ENCODE data around the gene MICAL2. TPM values are rescaled to one million over a fixed set of nuclear protein-coding genes. Genes with fewer than 3 reads are reported as not detected.

The MICAL2 gene
- total and polyA plus RNA-seq, 2 donors (not counting 1 experiment from before 2014, with no cell fraction given), result 0.32 to 0.40 TPM

GRCh38 chr11:12147827-12148226 is 37.4 kb downstream of the MICAL2 start:
- no peak overlapping the region for H3K4me2 ChIP-seq (replicated peaks; ENCODE audit: low read depth, low read length, poor library complexity, severe bottlenecking)
- H3K27ac Mint-ChIP-seq, result no peak overlapping the region
- H2AFZ ChIP-seq (ENCODE audit: insufficient read depth, low read depth, low read length, poor library complexity, severe bottlenecking), result no peak overlapping the region
- H3K9me3 ChIP-seq (ENCODE audit: control extremely low read depth in 1 of 3, control insufficient read depth in 2 of 3, insufficient read depth in 1 of 3, low read length in 2 of 3), result no peaks in the 10 kb centered on the region
- ATAC-seq (ENCODE audit: low read depth) (no peak), DNase-seq (no peak)
- 90% methylated on average over 2 of the region's 5 CpGs for WGBS (ENCODE audit: insufficient coverage)
- H3K79me2 ChIP-seq (ENCODE audit: control insufficient read depth, insufficient read depth, low read length), result no peaks in the 10 kb centered on the region
- no peak overlapping the region for H3K4me3 Mint-ChIP-seq
- TF ChIP-seq CTCF (IDR thresholded peaks at IDR 0.05) (no peak), EZH2 (IDR thresholded peaks at IDR 0.05; ENCODE audit: borderline replicate concordance, insufficient read depth, low read depth, low read length, poor library complexity, severe bottlenecking) (no peak)
- H3K4me3 ChIP-seq (ENCODE audit: control extremely low read depth in 1 of 5, extremely low read depth in 1 of 5, insufficient read depth in 1 of 5, low read depth in 2 of 5, low read length in 4 of 5), result no peak overlapping the region
- peaks cover 7% of the 10 kb centered on the region for H3K27me3 Mint-ChIP-seq
- no peak overlapping the region for H3K27ac ChIP-seq (ENCODE audit: low read length in 2 of 2)
- POLR2A ChIA-PET, result no interaction called here
- H4K20me1 ChIP-seq (ENCODE audit: control insufficient read depth, insufficient read depth, low read length, poor library complexity, severe bottlenecking), result no peaks in the 10 kb centered on the region
- no peaks in the 10 kb centered on the region for H3K36me3 ChIP-seq (replicated peaks in 1 of 2; ENCODE audit: control extremely low read depth in 1 of 2, control insufficient read depth in 1 of 2, extremely low read depth in 1 of 2, insufficient read depth in 2 of 2, low read length in 1 of 2)
- H3K4me1 Mint-ChIP-seq, result no peaks in the 10 kb centered on the region
- H3K4me1 ChIP-seq (ENCODE audit: control insufficient read depth in 2 of 2, insufficient read depth in 2 of 2, low read length in 2 of 2), result no peaks in the 10 kb centered on the region
- H3K9ac ChIP-seq (ENCODE audit: low read length), result no peak overlapping the region
- CTCF ChIA-PET, result no interaction called here
- H3K27me3 ChIP-seq (replicated peaks in 1 of 4; ENCODE audit: control extremely low read depth in 1 of 4, control insufficient read depth in 3 of 4, insufficient read depth in 4 of 4, low read length in 3 of 4), result peaks cover 0 to 2% (median 0%) of the 10 kb centered on the region in 4 experiments
- intact Hi-C loops (cut with micrococcal nuclease), result no loop called here
- H3K9me3 Mint-ChIP-seq (ENCODE audit: insufficient read depth), result no peaks in the 10 kb centered on the region

- WGBS (ENCODE audit: insufficient coverage), result 100% methylated on average over 1 of the region's 3 CpGs
- no peaks in the 10 kb centered on the region for H3K79me2 ChIP-seq (ENCODE audit: control insufficient read depth, insufficient read depth, low read length)
- H3K9ac ChIP-seq (ENCODE audit: low read length), result no peak overlapping the region
- no peaks in the 10 kb centered on the region for H3K9me3 ChIP-seq (ENCODE audit: control extremely low read depth in 1 of 3, control insufficient read depth in 2 of 3, insufficient read depth in 1 of 3, low read length in 2 of 3)
- no peaks in the 10 kb centered on the region for H3K9me3 Mint-ChIP-seq (ENCODE audit: insufficient read depth)
- H3K4me1 ChIP-seq (ENCODE audit: control insufficient read depth in 2 of 2, insufficient read depth in 2 of 2, low read length in 2 of 2), result no peaks in the 10 kb centered on the region
- ChIA-PET POLR2A (no interaction called here), CTCF (no interaction called here)
- ATAC-seq (ENCODE audit: low read depth) (no peak), DNase-seq (no peak)
- no peak overlapping the region for H3K4me2 ChIP-seq (replicated peaks; ENCODE audit: low read depth, low read length, poor library complexity, severe bottlenecking)
- TF ChIP-seq EZH2 (IDR thresholded peaks at IDR 0.05; ENCODE audit: borderline replicate concordance, insufficient read depth, low read depth, low read length, poor library complexity, severe bottlenecking) (no peak), CTCF (IDR thresholded peaks at IDR 0.05) (no peak)
- H3K27ac ChIP-seq (ENCODE audit: low read length in 2 of 2), result no peak overlapping the region
- no peak overlapping the region for H3K4me3 Mint-ChIP-seq
- H3K27ac Mint-ChIP-seq, result no peak overlapping the region
- no peaks in the 10 kb centered on the region for H4K20me1 ChIP-seq (ENCODE audit: control insufficient read depth, insufficient read depth, low read length, poor library complexity, severe bottlenecking)
- no peaks in the 10 kb centered on the region for H3K36me3 ChIP-seq (replicated peaks in 1 of 2; ENCODE audit: control extremely low read depth in 1 of 2, control insufficient read depth in 1 of 2, extremely low read depth in 1 of 2, insufficient read depth in 2 of 2, low read length in 1 of 2)
- peaks cover 0 to 2% (median 0%) of the 10 kb centered on the region in 4 experiments for H3K27me3 ChIP-seq (replicated peaks in 1 of 4; ENCODE audit: control extremely low read depth in 1 of 4, control insufficient read depth in 3 of 4, insufficient read depth in 4 of 4, low read length in 3 of 4)
- no peaks in the 10 kb centered on the region for H3K4me1 Mint-ChIP-seq
- no peak overlapping the region for H3K4me3 ChIP-seq (ENCODE audit: control extremely low read depth in 1 of 5, extremely low read depth in 1 of 5, insufficient read depth in 1 of 5, low read depth in 2 of 5, low read length in 4 of 5)
- intact Hi-C loops (cut with micrococcal nuclease), result no loop called here
- H2AFZ ChIP-seq (ENCODE audit: insufficient read depth, low read depth, low read length, poor library complexity, severe bottlenecking), result no peak overlapping the region
- H3K27me3 Mint-ChIP-seq, result peaks cover 5% of the 10 kb centered on the region
Measured at GRCh38 chr11:12148466-12148865, 38.1 kb downstream of the MICAL2 start.

Measured in B cell (primary cell).